Astrocyte of the spinal cord (primary cell): ENCODE data around the gene APOB.

ENCODE experiments used
- DNase-seq: peaks from one replicate; pipeline ENCODE4 v3.0.0; 2011; ENCODE audit warnings: low read depth, low spot score
- H3K4me3 ChIP-seq: 2 replicates; pipeline ENCODE4 v1.5.1; 2011; ENCODE audit warnings: low read depth, mild to moderate bottlenecking, low read length, moderate library complexity
- in situ Hi-C: cut with HindIII; loops from 2 replicates; pipeline ENCODE4 v1.10.0; 2017; ENCODE audit warnings: low sequenced_read_pairs
- TF ChIP-seq, protein P1 (sequence below): IDR thresholded peaks from 2 replicates; pipeline ENCODE4 v1.5.1; 2012; ENCODE audit warnings: low read depth, mild to moderate bottlenecking, low read length, inconsistent platforms

Gene APOB

DNA sequence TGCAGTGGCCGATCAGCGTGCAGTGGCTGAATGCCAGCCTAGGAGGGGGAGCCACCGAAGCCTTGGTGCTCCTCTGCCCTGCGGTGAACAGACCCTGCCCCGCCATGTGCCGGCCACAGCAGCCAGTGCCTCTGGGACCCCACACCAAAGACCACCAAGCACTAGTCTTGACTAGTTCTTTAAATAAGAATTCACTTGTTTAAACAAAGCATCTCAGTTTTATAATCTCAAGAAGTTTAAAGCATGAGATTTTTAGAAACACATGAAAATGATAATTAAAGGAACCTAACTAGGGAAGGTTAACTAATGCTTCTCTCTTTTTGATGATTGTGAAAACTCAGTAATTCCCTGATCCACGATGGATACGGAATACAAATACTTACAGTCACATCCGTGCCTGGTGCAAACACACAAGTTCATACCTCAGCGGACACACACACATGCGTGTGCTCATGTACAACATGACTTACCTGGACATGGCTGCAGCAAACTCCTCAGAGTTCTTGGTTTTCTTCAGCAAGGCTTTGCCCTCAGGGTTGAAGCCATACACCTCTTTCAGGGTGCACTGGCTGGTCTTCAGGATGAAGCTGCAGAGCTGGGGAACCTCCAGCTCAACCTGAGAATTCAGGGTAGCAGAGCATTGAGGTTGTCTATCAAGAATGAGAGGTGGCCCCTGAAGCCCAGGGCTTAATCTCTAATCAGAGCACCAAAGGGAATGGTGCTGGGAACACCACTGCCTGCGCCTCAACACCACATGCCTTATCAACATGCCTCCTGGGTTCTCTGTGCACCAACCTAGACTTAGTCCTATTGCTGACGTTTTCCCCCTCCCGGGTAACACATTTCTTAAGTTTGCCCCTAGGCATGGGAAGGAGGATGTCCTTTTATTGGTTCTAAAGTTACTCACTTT, 3.1 kb downstream of the APOB start:
- H3K4me3 ChIP-seq, result no peak overlapping the region
- no peak for DNase-seq
- TF ChIP-seq, protein P1, sequence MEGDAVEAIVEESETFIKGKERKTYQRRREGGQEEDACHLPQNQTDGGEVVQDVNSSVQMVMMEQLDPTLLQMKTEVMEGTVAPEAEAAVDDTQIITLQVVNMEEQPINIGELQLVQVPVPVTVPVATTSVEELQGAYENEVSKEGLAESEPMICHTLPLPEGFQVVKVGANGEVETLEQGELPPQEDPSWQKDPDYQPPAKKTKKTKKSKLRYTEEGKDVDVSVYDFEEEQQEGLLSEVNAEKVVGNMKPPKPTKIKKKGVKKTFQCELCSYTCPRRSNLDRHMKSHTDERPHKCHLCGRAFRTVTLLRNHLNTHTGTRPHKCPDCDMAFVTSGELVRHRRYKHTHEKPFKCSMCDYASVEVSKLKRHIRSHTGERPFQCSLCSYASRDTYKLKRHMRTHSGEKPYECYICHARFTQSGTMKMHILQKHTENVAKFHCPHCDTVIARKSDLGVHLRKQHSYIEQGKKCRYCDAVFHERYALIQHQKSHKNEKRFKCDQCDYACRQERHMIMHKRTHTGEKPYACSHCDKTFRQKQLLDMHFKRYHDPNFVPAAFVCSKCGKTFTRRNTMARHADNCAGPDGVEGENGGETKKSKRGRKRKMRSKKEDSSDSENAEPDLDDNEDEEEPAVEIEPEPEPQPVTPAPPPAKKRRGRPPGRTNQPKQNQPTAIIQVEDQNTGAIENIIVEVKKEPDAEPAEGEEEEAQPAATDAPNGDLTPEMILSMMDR, result no peak
- in situ Hi-C loops, result no loop called here

DNA sequence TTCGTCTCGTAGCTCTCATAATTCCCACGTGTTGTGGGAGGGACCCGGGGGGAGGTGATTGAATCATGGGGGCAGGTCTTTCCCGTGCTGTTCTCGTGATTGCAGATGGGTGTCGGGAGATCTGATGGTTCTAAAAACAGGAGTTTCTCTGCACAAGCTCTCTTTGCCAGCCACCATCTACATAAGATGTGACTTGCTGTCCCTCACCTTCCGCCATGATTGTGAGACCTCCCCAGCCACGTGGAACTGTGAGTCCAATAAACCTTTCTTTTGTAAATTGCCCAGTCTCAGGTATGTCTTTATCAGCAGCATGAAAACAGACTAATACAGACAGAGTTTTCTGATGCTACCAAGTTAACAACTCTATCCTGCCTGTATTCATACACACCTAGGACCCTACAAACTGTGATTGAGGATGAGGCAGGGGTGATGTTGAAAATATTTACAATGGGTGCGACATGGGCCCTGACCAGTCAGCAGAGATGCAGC, 3.9 kb downstream of the APOB start:
- in situ Hi-C loops, result no loop called here
- no peak for DNase-seq
- no peak overlapping the region for H3K4me3 ChIP-seq
- TF ChIP-seq, protein P1, result no peak

DNA sequence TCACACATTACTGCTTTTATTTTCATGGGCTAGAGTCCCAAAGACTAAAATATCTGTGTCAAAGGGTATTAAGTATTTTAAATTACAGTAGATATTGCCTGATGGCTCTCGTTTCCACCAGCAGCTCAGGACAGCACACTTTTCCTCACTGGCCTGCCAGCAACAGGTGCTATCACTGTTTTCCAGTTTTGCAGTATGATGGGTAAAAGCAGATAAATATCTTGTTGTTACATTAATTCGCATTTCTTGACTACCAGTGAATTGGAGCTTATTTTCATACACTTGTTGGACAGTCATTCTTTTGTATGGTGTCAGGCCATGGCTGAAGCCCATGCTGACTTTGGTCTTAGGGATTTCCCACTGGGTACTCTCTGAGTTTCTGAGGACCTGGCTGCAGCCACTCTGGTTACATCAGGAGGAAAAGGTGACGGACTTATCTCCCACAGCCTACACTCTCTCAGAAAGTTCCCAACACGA, 4.8 kb downstream of the APOB start:
- in situ Hi-C loops, result no loop called here
- DNase-seq, result no peak
- TF ChIP-seq, protein P1, result no peak
- no peak overlapping the region for H3K4me3 ChIP-seq

DNA sequence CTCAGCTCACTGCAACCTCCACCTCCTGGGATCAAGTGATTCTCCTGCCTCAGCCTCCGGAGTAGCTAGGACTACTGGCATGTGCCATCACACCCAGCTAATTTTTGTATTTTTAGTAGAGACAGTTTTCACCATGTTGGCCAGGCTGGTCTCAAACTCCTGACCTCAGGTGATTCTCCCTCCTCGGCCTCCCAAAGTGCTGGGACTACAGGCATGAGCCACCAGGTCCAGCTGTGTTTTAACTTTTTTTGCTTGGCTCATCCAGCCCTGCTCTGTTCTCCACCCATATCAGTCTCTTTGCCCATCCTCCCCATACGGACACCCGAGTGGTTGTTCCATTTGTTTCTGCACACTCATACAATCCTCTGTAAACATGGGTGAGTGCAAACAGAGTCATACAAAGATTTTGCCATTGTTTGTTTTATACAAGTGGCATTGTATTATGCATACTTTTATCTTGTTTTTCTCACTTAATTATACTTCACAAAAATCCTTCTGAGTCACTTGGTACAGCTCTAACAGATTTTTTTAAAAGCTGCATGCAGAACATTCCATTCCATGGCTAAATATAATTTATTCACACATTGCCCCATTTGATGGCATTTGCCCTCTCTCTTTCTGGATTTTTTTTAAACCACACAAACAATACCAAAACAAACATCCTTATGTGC, 5.3 kb downstream of the APOB start:
- TF ChIP-seq, protein P1, result no peak
- in situ Hi-C loops, result no loop called here
- H3K4me3 ChIP-seq, result no peak overlapping the region
- DNase-seq, result peak; percentile 4

DNA sequence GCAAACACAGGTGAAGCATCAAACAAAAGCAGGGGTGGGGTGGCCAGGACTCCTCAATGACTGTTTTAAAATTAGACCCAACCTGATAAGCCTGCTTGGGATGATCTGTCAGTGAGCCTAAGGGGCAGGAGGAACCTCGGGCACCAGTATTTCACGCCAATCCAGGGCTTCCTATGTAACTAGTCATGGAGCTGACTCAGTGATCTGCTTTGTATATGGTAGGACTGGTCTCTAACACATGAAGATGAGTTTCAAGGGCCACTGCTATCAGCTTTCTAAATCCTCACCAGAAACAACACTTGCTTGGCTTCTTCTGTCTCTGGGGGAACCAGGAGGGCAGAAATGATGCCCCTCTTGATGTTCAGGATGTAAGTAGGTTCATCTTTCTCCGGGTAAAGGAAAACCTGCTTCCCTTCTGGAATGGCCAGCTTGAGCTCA, 6.2 kb downstream of the APOB start:
- no peak for DNase-seq
- H3K4me3 ChIP-seq, result no peak overlapping the region
- in situ Hi-C loops, result no loop called here
- TF ChIP-seq, protein P1, result no peak

DNA sequence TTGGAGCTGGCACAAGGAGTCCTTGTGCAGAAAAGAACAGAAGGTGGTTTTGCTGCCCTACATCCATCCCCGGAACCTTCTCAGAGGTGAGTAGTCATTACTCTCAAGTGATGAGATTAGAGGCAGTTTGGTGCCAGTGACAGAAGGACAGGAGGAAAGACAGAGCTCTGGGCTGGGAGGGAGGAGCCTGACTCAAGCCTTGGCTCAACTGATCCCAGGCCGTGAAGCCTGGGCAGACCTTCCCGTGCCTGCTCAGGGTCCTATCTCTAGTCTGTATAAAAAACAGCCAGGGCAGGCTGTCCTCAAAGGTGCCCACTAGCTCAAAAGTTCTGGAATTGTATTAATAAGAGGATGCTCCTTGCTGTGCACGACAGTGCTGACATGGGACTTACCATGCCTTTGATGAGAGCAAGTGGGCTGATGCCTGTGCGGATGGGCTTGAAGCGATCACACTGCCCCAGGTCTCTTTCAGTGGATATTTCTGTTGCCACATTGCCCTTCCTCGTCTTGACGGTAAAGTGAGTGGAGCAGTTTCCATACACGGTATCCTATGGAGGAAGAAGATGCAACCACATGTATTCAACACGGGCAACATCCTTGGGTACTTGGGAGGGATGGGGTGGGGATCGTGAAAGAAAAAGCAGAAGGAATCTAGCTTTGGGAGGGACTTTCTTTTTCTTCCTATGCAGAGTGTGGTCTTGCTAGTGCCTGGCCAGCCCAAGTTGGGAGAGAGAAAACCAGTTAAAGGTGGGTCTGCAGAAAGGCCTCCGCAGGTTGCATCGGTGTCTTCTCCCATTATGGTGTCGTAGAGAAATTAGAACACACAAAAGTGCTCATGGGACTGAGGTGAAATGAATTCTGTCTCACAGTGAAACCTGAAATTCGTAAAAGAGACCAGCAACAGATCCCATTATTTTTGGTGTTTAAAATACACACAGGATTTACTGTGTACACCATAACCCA, 6.9 kb downstream of the APOB start:
- in situ Hi-C loops, result no loop called here
- TF ChIP-seq, protein P1, result no peak
- no peak overlapping the region for H3K4me3 ChIP-seq
- DNase-seq, result no peak
